ENCODE measurements around the gene TTC34.

TTC34 gene

DNA sequence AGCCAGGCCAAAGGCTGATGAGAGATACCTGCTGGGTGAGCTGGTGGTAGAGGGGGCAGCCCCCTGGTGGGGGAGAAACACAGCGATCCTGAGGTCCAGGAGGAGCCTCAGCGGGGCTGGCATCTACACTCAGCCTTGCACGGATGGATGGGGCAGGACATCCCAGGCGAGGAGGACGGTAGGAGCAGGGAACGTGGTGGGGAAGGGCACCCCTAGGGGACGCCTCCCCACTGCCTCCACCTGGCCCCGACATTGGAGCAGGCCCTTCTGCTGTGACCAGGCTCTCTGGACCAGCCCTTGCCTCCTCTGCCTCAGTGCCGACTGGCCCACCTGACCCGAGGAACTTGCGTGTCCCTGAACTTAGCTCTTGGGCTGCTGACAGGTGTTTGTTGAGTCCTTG lies 162.3 kb downstream of the TTC34 start:
- DNase-seq (ENCODE audit: low read depth, low spot score) = no peak

DNA sequence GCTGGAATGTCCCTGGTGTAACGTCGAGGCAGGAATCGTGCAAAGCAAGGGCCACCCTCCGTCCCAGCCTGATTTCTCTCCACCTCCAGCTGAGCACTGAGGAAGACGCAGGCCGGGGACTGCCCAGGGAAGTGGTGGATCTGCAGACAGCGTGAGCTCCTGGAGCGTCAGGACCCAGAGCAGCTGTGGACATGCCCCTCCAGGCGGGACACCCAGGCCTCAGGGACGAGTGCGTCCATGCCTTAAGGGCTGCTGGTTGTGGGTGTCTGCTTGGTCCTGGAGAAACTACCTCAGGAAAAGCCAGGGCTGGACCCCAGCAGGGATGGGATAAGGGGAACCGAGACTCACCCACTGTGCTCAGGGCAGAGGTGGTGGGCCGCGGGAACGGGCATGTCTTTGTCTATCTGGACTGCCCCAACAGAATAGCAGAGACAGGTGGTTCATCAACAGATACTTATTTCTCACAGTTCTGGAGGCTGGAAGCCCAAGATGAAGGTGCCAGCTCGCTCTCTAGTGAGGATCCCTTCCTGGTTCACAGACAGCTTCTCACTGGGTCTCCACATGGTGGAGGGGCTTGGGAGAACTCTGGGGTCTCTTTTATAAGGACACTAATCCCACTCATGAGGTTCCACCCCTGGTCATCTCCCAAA lies 162.9 kb downstream of the TTC34 start:
- no peak for DNase-seq (ENCODE audit: low read depth, low spot score)
- no peak overlapping the region for H3K4me3 ChIP-seq (ENCODE audit: low read length)

More for the DNA sequence above, 162.3 kb downstream of the TTC34 start:
- H3K4me3 ChIP-seq (ENCODE audit: low read length) = no peak overlapping the region

DNA sequence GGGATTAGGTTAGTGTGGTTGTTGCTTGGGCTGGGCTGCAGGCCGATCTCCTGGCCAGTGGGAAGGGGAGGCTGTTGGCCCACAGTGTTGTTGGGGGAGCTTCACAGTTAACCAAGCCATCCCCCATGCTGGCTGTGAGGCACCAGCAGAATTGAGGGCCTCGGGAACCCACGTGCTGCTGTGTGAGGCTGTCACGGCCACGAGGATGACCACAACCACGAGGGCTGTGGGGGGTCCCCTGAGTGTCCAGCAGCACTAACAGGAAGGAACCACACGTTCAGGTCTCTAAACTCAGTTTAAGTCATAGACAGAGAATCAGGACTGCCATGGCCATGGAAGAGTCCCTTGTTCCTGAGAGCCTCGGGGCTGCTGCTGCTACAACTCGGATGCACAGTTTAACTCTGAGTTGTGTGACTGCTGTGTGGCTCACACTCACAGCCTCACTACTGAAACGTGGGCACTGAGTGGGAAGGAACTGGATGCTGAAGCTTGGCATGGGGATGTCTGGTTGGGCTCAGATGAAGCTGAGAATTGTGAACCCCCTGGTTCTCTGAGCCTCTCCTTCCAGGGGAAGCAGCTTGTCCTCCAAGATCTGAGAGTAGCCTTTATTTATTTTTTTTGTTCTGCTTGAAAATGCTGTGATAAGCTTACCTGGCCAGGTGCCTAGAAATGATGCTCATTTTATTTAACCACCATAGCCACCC lies 163.9 kb downstream of the TTC34 start:
- DNase-seq (ENCODE audit: low read depth, low spot score) = no peak

DNA sequence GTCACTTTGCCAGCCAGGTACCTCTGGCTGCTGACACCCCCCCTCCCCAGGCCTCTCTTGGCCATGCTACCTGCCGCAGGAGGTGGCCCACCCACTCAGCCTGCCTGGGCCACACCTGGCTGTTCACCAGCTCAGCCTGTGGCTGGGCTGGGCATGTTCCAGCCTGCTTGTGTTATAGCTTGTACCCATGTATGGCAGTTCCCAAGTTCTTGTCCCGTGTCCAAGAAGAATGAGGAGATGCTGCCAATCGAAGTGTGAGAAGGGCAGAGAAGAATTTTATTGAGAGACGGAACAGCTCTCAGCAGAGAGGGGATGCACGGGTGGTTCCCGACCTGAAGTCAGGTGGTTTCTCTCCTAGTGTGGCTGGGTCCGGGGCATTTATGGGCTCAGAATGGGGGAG lies 164.8 kb downstream of the TTC34 start:
- DNase-seq (ENCODE audit: low read depth, low spot score) = no peak
- H3K4me3 ChIP-seq (ENCODE audit: low read length) = no peak overlapping the region

More for the DNA sequence above, 163.9 kb downstream of the TTC34 start:
- H3K4me3 ChIP-seq (ENCODE audit: low read length) = no peak overlapping the region

- no peak overlapping the region for H3K4me3 ChIP-seq (ENCODE audit: low read length)
- no peak for DNase-seq (ENCODE audit: low read depth, low spot score)
Measured at GRCh38 chr1:2635361-2636010, 166.0 kb downstream of the TTC34 start.

DNA sequence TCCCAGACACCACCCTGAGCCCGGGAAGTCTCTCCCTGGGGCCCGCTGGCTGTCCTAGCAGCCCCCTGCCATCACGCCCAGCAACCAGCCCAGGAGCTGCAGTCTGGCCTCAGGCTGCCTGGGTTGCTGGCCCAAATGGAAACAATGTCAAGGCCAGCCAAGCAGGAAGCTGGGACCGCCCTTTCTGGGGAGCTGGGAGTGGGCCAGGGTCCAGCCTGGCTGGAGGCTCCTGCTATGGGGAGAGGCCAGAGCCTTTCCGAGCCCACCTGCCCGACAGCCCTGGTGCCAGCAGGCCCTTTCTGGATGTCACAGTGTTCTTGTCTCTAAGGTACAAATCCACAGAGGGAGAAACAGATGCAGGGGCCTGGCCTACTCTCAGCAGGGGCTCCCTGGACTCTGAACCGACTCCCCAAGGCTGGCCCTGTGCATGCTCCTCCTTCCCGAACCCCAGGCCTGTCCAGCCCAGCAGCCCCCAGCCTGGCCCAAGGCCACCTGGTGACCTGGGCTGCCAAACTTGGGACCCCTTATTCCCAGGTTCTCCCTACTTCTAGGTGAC lies 167.5 kb downstream of the TTC34 start:
- DNase-seq (ENCODE audit: low read depth, low spot score) = no peak
- no peak overlapping the region for H3K4me3 ChIP-seq (ENCODE audit: low read length)

GRCh38 chr1:2633366-2633935 lies 168.0 kb downstream of the TTC34 start:
- no peak for DNase-seq (ENCODE audit: low read depth, low spot score)
- no peak overlapping the region for H3K4me3 ChIP-seq (ENCODE audit: low read length)

- H3K4me3 ChIP-seq (ENCODE audit: low read length) = no peak within 1 kb of the TSS
Measured at GRCh38 chr1:2632561-2633361, 168.7 kb downstream of the TTC34 start, which contains the start of gene MMEL1. TSS of gene MMEL1 (minus strand) at chr1:2633016. CDS start at chr1:2629484, 3,532 bp downstream.

GRCh38 chr1:2632051-2632430 lies 169.5 kb downstream of the TTC34 start:
- no peak for DNase-seq (ENCODE audit: low read depth, low spot score)
- H3K4me3 ChIP-seq (ENCODE audit: low read length) = no peak overlapping the region

More at GRCh38 chr1:2632561-2633361, 168.7 kb downstream of the TTC34 start, which contains the start of gene MMEL1:
- DNase-seq (ENCODE audit: low read depth, low spot score) = no peak

DNA sequence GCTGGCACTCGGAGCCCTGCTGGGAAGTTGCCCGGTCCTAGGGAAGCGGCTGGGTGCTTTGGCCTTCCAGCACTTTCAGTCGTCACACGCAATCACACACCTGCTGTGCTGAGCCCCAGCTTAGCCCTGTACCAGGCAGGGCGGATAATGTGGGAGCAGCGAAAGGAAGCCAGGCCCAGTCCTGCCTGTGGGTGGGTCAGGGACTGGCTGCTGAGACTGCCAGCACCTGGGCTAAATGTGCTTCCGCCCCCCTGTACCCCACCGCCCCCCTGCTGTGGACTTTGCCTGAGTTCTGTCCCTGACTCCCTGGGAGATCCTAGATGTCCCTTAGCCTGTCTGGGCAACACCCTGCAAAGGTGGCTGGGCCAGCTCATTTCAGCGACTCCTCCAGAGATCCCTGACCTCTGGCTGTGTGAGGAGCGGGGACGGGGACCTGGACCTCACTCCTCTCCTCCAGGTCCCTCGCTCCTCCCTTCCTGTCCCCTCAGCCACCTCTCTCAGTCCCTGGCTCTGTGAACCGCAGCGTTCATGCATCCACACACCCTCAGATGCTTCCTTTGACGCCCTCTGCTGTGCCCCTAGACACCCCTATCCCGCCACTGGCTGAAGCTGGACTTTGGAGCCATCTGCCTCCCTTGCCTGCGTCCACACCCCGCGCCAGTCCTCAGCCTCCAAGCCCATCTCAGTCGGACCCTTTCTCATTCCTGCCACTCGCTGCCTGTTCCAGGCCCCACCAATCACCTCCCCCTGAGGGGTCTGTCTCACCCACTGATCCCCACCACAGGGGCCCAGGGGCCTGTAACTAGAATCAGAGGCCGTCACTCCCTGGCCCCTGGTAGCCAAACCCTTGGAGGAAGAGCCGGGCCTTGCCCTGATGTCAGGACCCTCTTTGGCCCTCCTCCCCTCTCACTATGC lies 170.1 kb downstream of the TTC34 start:
- no peak for DNase-seq (ENCODE audit: low read depth, low spot score)
- no peak overlapping the region for H3K4me3 ChIP-seq (ENCODE audit: low read length)

GRCh38 chr1:2630498-2631135 lies 170.9 kb downstream of the TTC34 start:
- no peak overlapping the region for H3K4me3 ChIP-seq (ENCODE audit: low read length)
- no peak for DNase-seq (ENCODE audit: low read depth, low spot score)

GRCh38 chr1:2629627-2630497 lies 171.6 kb downstream of the TTC34 start:
- H3K4me3 ChIP-seq (ENCODE audit: low read length) = no peak overlapping the region
- no peak for DNase-seq (ENCODE audit: low read depth, low spot score)

- H3K4me3 ChIP-seq (ENCODE audit: low read length) = no peak overlapping the region
- no peak for DNase-seq (ENCODE audit: low read depth, low spot score)
Measured at GRCh38 chr1:2628933-2629626, 172.4 kb downstream of the TTC34 start.

GRCh38 chr1:2628191-2628932 lies 173.1 kb downstream of the TTC34 start:
- no peak for DNase-seq (ENCODE audit: low read depth, low spot score)
- H3K4me3 ChIP-seq (ENCODE audit: low read length) = no peak overlapping the region

DNA sequence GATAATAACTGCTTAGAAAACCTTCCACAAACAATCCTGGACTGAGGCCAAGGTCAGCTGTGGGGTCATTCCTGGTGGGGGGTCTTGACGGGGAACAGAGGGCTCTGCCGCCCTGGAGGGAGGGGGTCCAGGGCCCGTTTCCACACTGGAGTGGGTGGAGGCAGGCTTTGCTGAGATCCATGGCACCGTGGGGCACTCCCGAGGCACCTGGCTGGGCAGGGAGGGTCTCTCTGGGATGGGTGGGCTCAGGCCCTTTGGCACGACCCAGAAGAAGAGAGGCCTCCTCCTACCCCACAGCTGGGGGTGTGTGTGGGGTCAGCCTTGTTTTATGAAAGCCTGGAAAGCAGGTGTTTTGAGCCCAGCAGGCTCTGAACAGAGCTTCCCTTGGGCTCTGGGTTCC lies 173.7 kb downstream of the TTC34 start:
- DNase-seq (ENCODE audit: low read depth, low spot score) = no peak
- H3K4me3 ChIP-seq (ENCODE audit: low read length) = no peak overlapping the region

All from Jurkat, Clone E6-1 (cell line).